ENCODE data around the gene TOP1.

GRCh38 chr20:41108531-41108930 lies 79.9 kb downstream of the TOP1 start:
- TF ChIP-seq CTCF (IDR thresholded peaks at IDR 0.05; ENCODE audit: low read depth, low read length, poor library complexity, severe bottlenecking) = no peak
- TF ChIP-seq EZH2phosphoT487 (IDR thresholded peaks at IDR 0.05; ENCODE audit: borderline replicate concordance, low read length) = no peak
